NCI-H1092 (cell line): ENCODE results near the gene COL1A1.

Source experiments
- DNase-seq: peaks from one replicate; lab custom pipeline; 2025; lab: John Stamatoyannopoulos, UW

Gene COL1A1

DNA sequence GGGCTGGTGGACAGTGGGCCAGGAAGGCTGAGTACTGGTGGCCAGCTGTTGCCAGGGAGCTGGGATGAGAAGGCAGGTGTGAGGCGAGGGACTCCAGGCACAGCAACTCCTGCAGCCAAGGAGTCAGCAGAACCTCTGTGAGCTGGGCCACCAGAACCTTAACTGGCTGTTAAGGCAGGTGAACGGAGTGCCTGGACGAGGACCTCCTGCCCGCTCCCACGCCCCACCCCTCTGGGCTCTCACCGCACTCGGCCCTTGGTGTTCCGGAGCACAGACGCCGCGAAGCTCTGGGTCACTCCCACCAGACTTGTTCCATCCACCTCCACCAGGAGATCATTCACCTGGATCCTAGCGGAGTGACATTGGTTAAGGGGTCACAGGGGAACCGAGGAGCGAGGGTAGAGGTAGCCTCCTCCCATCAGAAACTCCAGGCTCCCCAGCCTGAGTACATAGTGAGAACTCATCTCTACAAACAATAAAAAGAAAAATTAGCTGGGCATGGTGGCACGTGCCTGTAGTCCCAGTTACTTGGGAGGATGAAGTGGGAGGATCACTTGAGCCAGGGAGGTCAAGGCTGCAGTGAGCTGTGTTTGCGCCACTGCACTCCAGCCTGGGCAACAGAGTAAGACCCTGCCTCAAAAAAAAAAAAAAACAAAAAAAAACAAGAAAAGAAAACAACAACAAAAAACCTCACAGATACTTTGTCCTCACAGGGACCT is 60.2 kb downstream of the COL1A1 start:
- no peak for DNase-seq

DNA sequence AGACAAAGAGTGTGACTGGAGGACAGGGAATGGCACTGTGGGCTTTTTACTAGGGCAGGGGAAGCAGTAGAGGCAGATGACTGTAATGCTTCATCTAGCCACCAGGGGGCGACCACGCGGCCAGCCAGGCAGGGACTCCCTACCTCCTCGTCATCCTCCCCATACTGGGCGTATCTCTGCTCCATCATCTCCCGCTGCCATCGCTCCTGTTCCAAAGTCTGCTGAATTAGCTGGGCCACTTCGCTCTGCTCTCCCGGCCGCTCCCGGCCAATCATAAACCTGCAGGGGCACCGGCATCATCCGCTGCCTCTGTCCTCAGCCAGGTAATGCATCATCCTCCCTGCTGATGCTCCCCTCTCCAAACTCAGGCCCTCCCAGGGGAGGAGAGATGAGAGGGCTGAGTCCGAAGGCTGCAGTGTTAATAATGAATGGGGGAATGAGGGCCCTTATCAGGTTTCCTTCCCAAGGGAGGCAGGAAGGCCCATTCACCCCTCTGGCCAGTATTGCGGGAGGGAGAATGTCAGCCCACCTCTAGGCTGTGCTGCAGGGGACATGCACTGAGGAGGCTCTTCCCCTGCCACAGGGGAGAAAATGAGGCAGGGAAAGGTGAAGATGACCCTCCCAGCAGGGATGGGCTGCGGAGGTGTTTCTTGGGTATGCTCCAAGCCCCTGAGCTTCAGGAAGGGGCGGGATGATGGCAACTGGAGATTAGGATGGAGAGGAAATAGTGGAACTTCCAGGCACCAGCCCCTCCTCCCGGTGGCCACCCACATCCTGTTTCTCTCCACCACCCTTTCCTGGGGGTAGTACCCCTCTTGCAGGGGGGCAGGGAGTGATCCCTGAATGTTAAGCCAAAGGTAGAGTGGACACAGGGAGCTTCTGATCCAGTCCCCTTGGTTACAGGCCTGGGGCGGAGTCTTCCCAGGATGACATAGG is 61.2 kb downstream of the COL1A1 start:
- DNase-seq: no peak

GRCh38 chr17:50139185-50139783 is 62.1 kb downstream of the COL1A1 start:
- DNase-seq: no peak

- no peak for DNase-seq
These were observed 64.4 kb downstream of the COL1A1 start for GRCh38 chr17:50137042-50137441.

DNA sequence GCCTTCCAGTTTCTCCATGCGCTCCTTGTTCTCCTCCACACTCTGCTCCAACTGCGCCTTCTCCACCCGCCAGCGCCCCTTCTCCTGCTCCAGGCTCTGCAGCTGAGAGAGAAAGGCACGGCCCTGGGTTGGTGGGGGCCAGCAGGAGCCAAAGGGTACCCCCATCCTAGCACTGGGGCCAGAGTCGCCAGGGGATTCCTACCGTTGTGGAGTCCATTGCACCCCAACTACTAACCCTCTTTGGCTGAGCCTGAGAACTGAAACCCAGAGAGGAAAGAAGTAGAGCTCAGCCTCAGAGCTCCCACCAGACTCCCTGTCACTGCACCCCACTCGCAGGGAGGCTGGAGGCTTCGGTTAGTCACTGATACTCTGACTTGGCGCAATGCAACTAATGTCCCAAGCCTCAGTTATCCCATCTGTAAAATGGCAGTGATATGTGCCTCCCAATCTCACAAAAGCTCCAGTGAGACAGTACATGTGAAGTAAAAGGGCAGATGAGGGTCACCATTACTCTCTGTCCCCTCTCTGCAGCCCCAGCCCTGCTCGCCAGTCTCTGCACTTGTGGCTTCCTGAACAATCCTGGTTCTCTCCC is 65.2 kb downstream of the COL1A1 start:
- no peak for DNase-seq

DNA sequence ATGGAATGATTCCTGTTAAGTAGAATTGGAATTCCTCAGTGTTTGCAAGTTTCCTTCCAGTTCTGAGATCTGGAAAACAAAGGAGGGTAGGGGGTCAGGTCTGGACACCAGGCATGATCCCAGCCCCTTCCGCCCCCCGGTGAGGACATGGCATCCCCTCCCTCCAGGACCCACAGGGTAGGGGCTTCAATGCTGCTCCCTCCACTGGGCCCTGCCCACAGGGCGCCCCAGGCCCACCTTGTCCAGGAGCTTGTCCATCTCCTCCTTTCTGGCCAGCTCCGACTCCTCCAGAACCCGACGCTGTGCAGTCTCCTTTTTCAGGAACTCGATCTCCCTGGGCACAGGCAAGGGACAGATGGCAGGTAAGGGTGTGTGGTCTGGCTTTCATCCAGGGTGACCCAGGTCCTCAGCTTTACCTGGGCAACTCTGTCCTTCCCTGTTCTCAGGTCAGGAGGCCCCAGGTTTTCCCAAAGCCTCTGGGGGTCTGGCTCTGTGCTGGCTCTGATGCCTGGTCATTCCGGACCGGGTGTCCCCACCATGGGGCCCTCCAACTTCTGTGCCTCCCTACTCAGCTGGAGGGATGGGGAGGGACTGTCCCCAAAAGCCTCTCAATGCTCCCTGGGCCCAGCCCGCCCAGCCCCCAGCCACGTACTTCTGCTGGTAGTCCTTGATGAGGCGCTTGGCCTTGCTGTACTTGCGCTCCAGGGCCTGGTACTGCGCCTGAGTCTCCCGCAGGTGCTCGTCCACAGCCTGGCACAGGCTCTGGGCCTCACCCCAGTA is 65.9 kb downstream of the COL1A1 start:
- no peak for DNase-seq

GRCh38 chr17:50134206-50135110 is 67.0 kb downstream of the COL1A1 start:
- DNase-seq: no peak

DNA sequence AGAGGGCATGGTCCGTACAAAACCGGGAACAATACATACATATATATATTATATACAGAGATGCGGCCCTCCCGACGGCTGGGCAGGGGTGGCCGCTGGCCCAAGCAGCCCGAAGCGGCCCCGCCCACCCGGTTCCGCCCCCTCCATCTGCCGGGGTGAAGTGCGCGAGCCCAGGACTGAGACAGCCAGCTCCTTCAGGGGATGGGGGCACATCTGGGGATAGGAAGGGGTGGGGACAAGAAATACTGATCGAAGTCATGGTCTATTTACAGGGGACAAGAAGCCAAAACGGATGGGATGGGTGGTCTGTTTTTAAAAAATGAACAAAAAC is 67.7 kb downstream of the COL1A1 start:
- no peak for DNase-seq
